Measurements from ENCODE around the gene BFSP2. TPM values are rescaled to one million over a fixed set of nuclear protein-coding genes. Genes with fewer than 3 reads are reported as not detected.

The BFSP2 gene
- total RNA-seq, 4 donors from 2014 or later: not detected

GRCh38 chr3:133393204-133393603, 6.7 kb upstream of the BFSP2 start:
- no peak for TF ChIP-seq CTCF (IDR thresholded peaks at IDR 0.05; ENCODE audit: low read depth)

- TF ChIP-seq CTCF (IDR thresholded peaks at IDR 0.05; ENCODE audit: low read depth): no peak
These were observed 6.0 kb upstream of the BFSP2 start for GRCh38 chr3:133393691-133394474.

- TF ChIP-seq CTCF (IDR thresholded peaks at IDR 0.05; ENCODE audit: low read depth): no peak
These were observed 5.1 kb upstream of the BFSP2 start for GRCh38 chr3:133394561-133395311.

- TF ChIP-seq CTCF (IDR thresholded peaks at IDR 0.05; ENCODE audit: low read depth): no peak
These were observed 3.0 kb upstream of the BFSP2 start for GRCh38 chr3:133396906-133397305.

GRCh38 chr3:133401374-133402135, 1.7 kb downstream of the BFSP2 start:
- TF ChIP-seq CTCF (IDR thresholded peaks at IDR 0.05; ENCODE audit: low read depth): no peak

- no peak for TF ChIP-seq CTCF (IDR thresholded peaks at IDR 0.05; ENCODE audit: low read depth)
These were observed 5.1 kb downstream of the BFSP2 start for GRCh38 chr3:133404920-133405319.

- no peak for TF ChIP-seq CTCF (IDR thresholded peaks at IDR 0.05; ENCODE audit: low read depth)
These were observed 8.5 kb downstream of the BFSP2 start for GRCh38 chr3:133408366-133408765.

All from subcutaneous adipose tissue (tissue), 4 donors.